GM04504 (cell line): ENCODE data around the gene GALNT14.

Experiments used
- DNase-seq: peaks from one replicate; pipeline ENCODE4 v3.0.0-alpha.2; 2012; ENCODE audit warnings: low read depth

GALNT14 gene

GRCh38 chr2:31134480-31134879 is 3.8 kb downstream of the GALNT14 start:
- no peak for DNase-seq

GRCh38 chr2:31132786-31133185 is 5.5 kb downstream of the GALNT14 start:
- no peak for DNase-seq

GRCh38 chr2:31131871-31132270 is 6.4 kb downstream of the GALNT14 start:
- DNase-seq, result no peak

GRCh38 chr2:31129375-31130171 is 8.7 kb downstream of the GALNT14 start:
- DNase-seq, result no peak

GRCh38 chr2:31127931-31128330 is 10.3 kb downstream of the GALNT14 start:
- DNase-seq, result no peak

- no peak for DNase-seq
These were observed 12.1 kb downstream of the GALNT14 start for GRCh38 chr2:31125918-31126695.

GRCh38 chr2:31124904-31125303 is 13.3 kb downstream of the GALNT14 start:
- no peak for DNase-seq

- DNase-seq, result no peak
These were observed 16.1 kb downstream of the GALNT14 start for GRCh38 chr2:31122133-31122532.

- no peak for DNase-seq
These were observed 24.5 kb downstream of the GALNT14 start for GRCh38 chr2:31113765-31114164.

GRCh38 chr2:31112544-31112943 is 25.7 kb downstream of the GALNT14 start:
- no peak for DNase-seq

GRCh38 chr2:31110998-31111397 is 27.2 kb downstream of the GALNT14 start:
- DNase-seq, result no peak

GRCh38 chr2:31110431-31110830 is 27.8 kb downstream of the GALNT14 start:
- DNase-seq, result no peak

GRCh38 chr2:31109633-31110192 is 28.5 kb downstream of the GALNT14 start:
- no peak for DNase-seq

GRCh38 chr2:31108561-31109286 is 29.5 kb downstream of the GALNT14 start:
- DNase-seq, result no peak

- no peak for DNase-seq
These were observed 30.5 kb downstream of the GALNT14 start for GRCh38 chr2:31107591-31108300.

- no peak for DNase-seq
These were observed 36.5 kb downstream of the GALNT14 start for GRCh38 chr2:31101701-31102100.

- no peak for DNase-seq
These were observed 40.2 kb downstream of the GALNT14 start for GRCh38 chr2:31097962-31098613.

GRCh38 chr2:31090188-31090587 is 48.1 kb downstream of the GALNT14 start:
- DNase-seq, result no peak

GRCh38 chr2:31089645-31090044 is 48.6 kb downstream of the GALNT14 start:
- DNase-seq, result no peak

GRCh38 chr2:31088504-31089195 is 49.6 kb downstream of the GALNT14 start:
- no peak for DNase-seq

- no peak for DNase-seq
These were observed 50.7 kb downstream of the GALNT14 start for GRCh38 chr2:31087491-31087890.
